Right lobe of liver (tissue), 6 donors: ENCODE measurements around the gene REG1B. TPM values are rescaled to one million over a fixed set of nuclear protein-coding genes. Genes with fewer than 3 reads are reported as not detected.

Source experiments
- ATAC-seq, 4 donors: fragments of 200-7000 bp; cut with Tn5 transposase; one replicate each; pipeline ENCODE4 v1.9.1; 2020; ENCODE audit warnings: mild to moderate bottlenecking in 4 of 4, moderate library complexity in 4 of 4
- DNase-seq, 3 donors: peaks; one replicate each; pipeline ENCODE4 v3.0.0-alpha.2; 2020
- H3K27ac ChIP-seq, 3 donors: fragments of 200-600 bp; one replicate each; pipeline ENCODE4 v1.8.0; 2022
- H3K27me3 ChIP-seq, 2 donors: fragments of 200-600 bp; one replicate each; pipeline ENCODE4 v1.8.0; 2022
- H3K36me3 ChIP-seq, 4 donors: fragments of 200-600 bp; sonication (generic) in 1 of 4; one replicate each; pipeline versions ENCODE4 v1.5.1 to v1.8.0; 2017 to 2022; ENCODE audit warnings: control low read depth in 1 of 4
- H3K4me1 ChIP-seq, 4 donors: fragments of 200-600 bp; sonication (generic) in 1 of 4; one replicate each; pipeline versions ENCODE4 v1.5.1 to v1.8.0; 2017 to 2022; ENCODE audit warnings: control low read depth in 1 of 4
- H3K4me3 ChIP-seq, 3 donors: fragments of 200-600 bp; one replicate each; pipeline ENCODE4 v1.8.0; 2022
- H3K9me3 ChIP-seq, 4 donors: fragments of 200-600 bp; sonication (generic) in 1 of 4; one replicate each; pipeline versions ENCODE4 v1.5.1 to v1.8.0; 2017 to 2022; ENCODE audit warnings: control low read depth in 1 of 4
- CTCF ChIP-seq, 4 donors: fragments of 200-600 bp in 3 of 4; fragments of 450-650 bp in 1 of 4; IDR thresholded peaks; one replicate each; pipeline versions ENCODE4 v1.5.1 to v1.8.0; 2016 to 2022; ENCODE audit warnings: antibody characterized with exemption in 4 of 4, mild to moderate bottlenecking in 2 of 4
- POLR2A ChIP-seq: fragments of 450-650 bp; IDR thresholded peaks from one replicate; pipeline ENCODE4 v1.6.1; 2017; ENCODE audit warnings: antibody characterized with exemption, mild to moderate bottlenecking
- WGBS: methylation state at CpG from one replicate; pipeline ENCODE4 v1.1.6; 2018; ENCODE audit warnings: low coverage, low lambda C conversion rate; ENCODE audit not compliant: insufficient coverage; ENCODE audit errors: missing lambda C conversion rate; 5-methylcytosine and 5-hydroxymethylcytosine counted together
- intact Hi-C, 2 donors: fragments of 100-400 bp; cut with DNase I; formaldehyde crosslinking; loops; one replicate each; pipeline versions ENCODE4 v1.11.2 to v1.14.1; 2022
- total RNA-seq, 6 experiments: library from RNA; depleted of rRNA in 2 of 6; stranded (reverse); fragments of >200 nt in 2 of 6; fragmentation: NEBNext Ultra II Directional in 3 of 6; extraction: Animal tissue kit (Norgen Biotek cat#: 25700) in 3 of 6; gene quantifications; one replicate each; pipeline versions ENCODE4 v1.1.0 to v1.2.4, GENCODE V29; 2016 to 2023
- donor health status: DM: no; HTN: yes; CAD: no.
- donor health status: DM: no; HTN: no; CAD: no.
- donor health status: DM: no; HTN: no; CAD: no.
- donor health status: DM: no; HTN: yes; CAD: no.
- donor health status: DM: no; HTN: yes; CAD: no.

REG1B gene
- total RNA-seq, 6 experiments from 2014 or later: not detected

GRCh38 chr2:79086255-79086654, 1.5 kb downstream of the REG1B start:
- intact Hi-C loops: no loop called here
- ATAC-seq: no peak
- no peaks in the 10 kb centered on the region for H3K4me1 ChIP-seq
- H3K4me3 ChIP-seq: no peak overlapping the region
- no peaks in the 10 kb centered on the region for H3K36me3 ChIP-seq
- TF ChIP-seq POLR2A (no peak), CTCF (IDR thresholded peaks at IDR 0.05) (no peak)
- H3K27ac ChIP-seq: no peak overlapping the region
- no peak for DNase-seq
- H3K27me3 ChIP-seq: no peaks in the 10 kb centered on the region
- WGBS: 45% methylated on average over 4 of the region's 4 CpGs
- H3K9me3 ChIP-seq: no peaks in the 10 kb centered on the region

- H3K4me1 ChIP-seq: no peaks in the 10 kb centered on the region
- intact Hi-C loops: no loop called here
- H3K4me3 ChIP-seq: no peak overlapping the region
- WGBS: 31% methylated on average over 3 of the region's 3 CpGs
- no peak for ATAC-seq
- no peaks in the 10 kb centered on the region for H3K9me3 ChIP-seq
- H3K27me3 ChIP-seq: no peaks in the 10 kb centered on the region
- H3K27ac ChIP-seq: no peak overlapping the region
- TF ChIP-seq CTCF (IDR thresholded peaks at IDR 0.05) (no peak), POLR2A (no peak)
- H3K36me3 ChIP-seq: no peaks in the 10 kb centered on the region
- DNase-seq: no peak
Observed at GRCh38 chr2:79085382-79085781, 2.4 kb downstream of the REG1B start.

GRCh38 chr2:79084495-79085135, 3.2 kb downstream of the REG1B start:
- 63% methylated on average over 3 of the region's 3 CpGs for WGBS
- no peak overlapping the region for H3K27ac ChIP-seq
- no peak for TF ChIP-seq CTCF (IDR thresholded peaks at IDR 0.05)
- no peak for TF ChIP-seq POLR2A
- H3K4me3 ChIP-seq: no peak overlapping the region
- H3K27me3 ChIP-seq: no peaks in the 10 kb centered on the region
- intact Hi-C loops: no loop called here
- DNase-seq (no peak), ATAC-seq (no peak)
- no peaks in the 10 kb centered on the region for H3K36me3 ChIP-seq
- no peaks in the 10 kb centered on the region for H3K4me1 ChIP-seq
- H3K9me3 ChIP-seq: no peaks in the 10 kb centered on the region

GRCh38 chr2:79083597-79084251, 4.1 kb downstream of the REG1B start:
- intact Hi-C loops: no loop called here
- ATAC-seq (no peak), DNase-seq (no peak)
- TF ChIP-seq POLR2A (no peak), CTCF (IDR thresholded peaks at IDR 0.05) (no peak)
- Histone ChIP-seq H3K4me3 (no peak overlapping the region), H3K9me3 (no peaks in the 10 kb centered on the region), H3K36me3 (no peaks in the 10 kb centered on the region), H3K27ac (no peak overlapping the region), H3K4me1 (no peaks in the 10 kb centered on the region), H3K27me3 (no peaks in the 10 kb centered on the region)
